ACC112 (cell line): ENCODE data around the gene ARID4B.

Source experiments
- H2AFZ ChIP-seq: fragments of 200-600 bp; sonication (generic); one replicate; pipeline ENCODE4 v1.6.0; 2017; ENCODE audit warnings: antibody characterized with exemption, low read length; ENCODE audit not compliant: unreplicated experiment
- H3K27ac ChIP-seq: fragments of 200-600 bp; sonication (generic); 2 replicates; pipeline ENCODE4 v1.5.1; 2014; ENCODE audit warnings: low read depth, mild to moderate bottlenecking, antibody characterized with exemption, low read length, moderate library complexity
- H3K27me3 ChIP-seq: fragments of 200-600 bp; sonication (generic); 2 replicates; pipeline ENCODE4 v1.6.1; 2014; ENCODE audit warnings: mild to moderate bottlenecking, antibody characterized with exemption, low read length, moderate library complexity, mixed read lengths; ENCODE audit not compliant: insufficient read depth
- H3K36me3 ChIP-seq: fragments of 200-600 bp; sonication (generic); 2 replicates; pipeline ENCODE4 v1.6.1; 2016; ENCODE audit warnings: mild to moderate bottlenecking, antibody characterized with exemption, low read length, moderate library complexity, mixed read lengths; ENCODE audit not compliant: insufficient read depth
- H3K4me1 ChIP-seq: fragments of 200-600 bp; sonication (generic); one replicate; pipeline ENCODE4 v1.6.1; 2016; ENCODE audit warnings: low read length, mixed read lengths; ENCODE audit not compliant: insufficient read depth, unreplicated experiment, control insufficient read depth
- H3K4me3 ChIP-seq: fragments of 200-600 bp; sonication (generic); 2 replicates; pipeline ENCODE4 v1.5.1; 2014; ENCODE audit warnings: mild to moderate bottlenecking, low read depth, low read length
- H3K79me2 ChIP-seq: fragments of 200-600 bp; sonication (generic); one replicate; pipeline ENCODE4 v1.6.0; 2016; ENCODE audit warnings: low read length; ENCODE audit not compliant: control insufficient read depth, unreplicated experiment, insufficient read depth

Gene ARID4B

GRCh38 chr1:235151033-235151432, 176.9 kb downstream of the ARID4B start:
- Histone ChIP-seq H2AFZ (no peak overlapping the region), H3K79me2 (no peaks in the 10 kb centered on the region), H3K4me1 (no peaks in the 10 kb centered on the region), H3K4me3 (no peak overlapping the region), H3K36me3 (peaks cover 26% of the 10 kb centered on the region), H3K27me3 (no peaks in the 10 kb centered on the region), H3K27ac (no peak overlapping the region)

GRCh38 chr1:235149824-235150223, 178.2 kb downstream of the ARID4B start:
- peaks cover 28% of the 10 kb centered on the region for H3K36me3 ChIP-seq
- H2AFZ ChIP-seq = no peak overlapping the region
- H3K4me3 ChIP-seq = no peak overlapping the region
- no peaks in the 10 kb centered on the region for H3K27me3 ChIP-seq
- H3K4me1 ChIP-seq = no peaks in the 10 kb centered on the region
- no peaks in the 10 kb centered on the region for H3K79me2 ChIP-seq
- no peak overlapping the region for H3K27ac ChIP-seq

- no peaks in the 10 kb centered on the region for H3K27me3 ChIP-seq
- H3K4me3 ChIP-seq = no peak overlapping the region
- peaks cover 5% of the 10 kb centered on the region for H3K79me2 ChIP-seq
- no peak overlapping the region for H3K27ac ChIP-seq
- H2AFZ ChIP-seq = no peak overlapping the region
- H3K4me1 ChIP-seq = no peaks in the 10 kb centered on the region
- H3K36me3 ChIP-seq = peaks cover 26% of the 10 kb centered on the region
Measured at GRCh38 chr1:235147269-235147668, 180.7 kb downstream of the ARID4B start.

GRCh38 chr1:235145639-235146038, 182.3 kb downstream of the ARID4B start:
- Histone ChIP-seq H2AFZ (no peak overlapping the region), H3K27ac (no peak overlapping the region), H3K4me3 (no peak overlapping the region)

GRCh38 chr1:235142991-235143390, 185.0 kb downstream of the ARID4B start:
- Histone ChIP-seq H3K4me3 (no peak overlapping the region), H2AFZ (no peak overlapping the region), H3K27me3 (no peaks in the 10 kb centered on the region), H3K36me3 (peaks cover 19% of the 10 kb centered on the region), H3K4me1 (no peaks in the 10 kb centered on the region), H3K27ac (no peak overlapping the region), H3K79me2 (peaks cover 5% of the 10 kb centered on the region)

More at GRCh38 chr1:235145639-235146038, 182.3 kb downstream of the ARID4B start:
- Histone ChIP-seq H3K79me2 (peaks cover 5% of the 10 kb centered on the region), H3K36me3 (peaks cover 19% of the 10 kb centered on the region), H3K27me3 (no peaks in the 10 kb centered on the region), H3K4me1 (no peaks in the 10 kb centered on the region)

GRCh38 chr1:235139315-235139714, 188.7 kb downstream of the ARID4B start:
- Histone ChIP-seq H3K27ac (no peak overlapping the region), H3K4me3 (no peak overlapping the region), H3K36me3 (peaks cover 29% of the 10 kb centered on the region), H2AFZ (no peak overlapping the region), H3K4me1 (no peaks in the 10 kb centered on the region), H3K79me2 (peaks cover 5% of the 10 kb centered on the region), H3K27me3 (no peaks in the 10 kb centered on the region)

GRCh38 chr1:235138821-235139220, 189.2 kb downstream of the ARID4B start:
- Histone ChIP-seq H3K4me1 (no peaks in the 10 kb centered on the region), H2AFZ (no peak overlapping the region), H3K27ac (no peak overlapping the region), H3K4me3 (no peak overlapping the region), H3K79me2 (peaks cover 2% of the 10 kb centered on the region), H3K27me3 (no peaks in the 10 kb centered on the region), H3K36me3 (peaks cover 29% of the 10 kb centered on the region)

GRCh38 chr1:235136111-235136510, 191.9 kb downstream of the ARID4B start:
- no peaks in the 10 kb centered on the region for H3K4me1 ChIP-seq
- H3K4me3 ChIP-seq = no peak overlapping the region
- H3K27ac ChIP-seq = no peak overlapping the region
- no peaks in the 10 kb centered on the region for H3K27me3 ChIP-seq
- no peaks in the 10 kb centered on the region for H3K79me2 ChIP-seq
- no peak overlapping the region for H2AFZ ChIP-seq
- H3K36me3 ChIP-seq = peaks cover 29% of the 10 kb centered on the region

- H3K79me2 ChIP-seq = no peaks in the 10 kb centered on the region
- H3K36me3 ChIP-seq = peaks cover 29% of the 10 kb centered on the region
- peaks cover 2% of the 10 kb centered on the region for H3K4me1 ChIP-seq
Measured at GRCh38 chr1:235134171-235134570, 193.8 kb downstream of the ARID4B start.

GRCh38 chr1:235133086-235133485, 194.9 kb downstream of the ARID4B start:
- H3K79me2 ChIP-seq = peaks cover 6% of the 10 kb centered on the region
- no peak overlapping the region for H3K4me3 ChIP-seq
- H3K27ac ChIP-seq = no peak overlapping the region
- H3K36me3 ChIP-seq = peaks cover 29% of the 10 kb centered on the region
- no peak overlapping the region for H2AFZ ChIP-seq
- no peaks in the 10 kb centered on the region for H3K27me3 ChIP-seq
- peaks cover 5% of the 10 kb centered on the region for H3K4me1 ChIP-seq

More at GRCh38 chr1:235134171-235134570, 193.8 kb downstream of the ARID4B start:
- H3K27me3 ChIP-seq = no peaks in the 10 kb centered on the region
- H2AFZ ChIP-seq = no peak overlapping the region
- H3K27ac ChIP-seq = no peak overlapping the region
- H3K4me3 ChIP-seq = no peak overlapping the region

GRCh38 chr1:235131961-235132360, 196.0 kb downstream of the ARID4B start:
- Histone ChIP-seq H3K27me3 (no peaks in the 10 kb centered on the region), H2AFZ (no peak overlapping the region), H3K36me3 (peaks cover 19% of the 10 kb centered on the region), H3K4me3 (no peak overlapping the region), H3K27ac (no peak overlapping the region), H3K4me1 (peaks cover 5% of the 10 kb centered on the region), H3K79me2 (peaks cover 17% of the 10 kb centered on the region)
